Measurements from ENCODE around the gene CARS1. TPM values are rescaled to one million over a fixed set of nuclear protein-coding genes. Genes with fewer than 3 reads are reported as not detected.

CARS1 gene
- total and polyA plus RNA-seq, 10 of the 15 experiments (the other 5 are each of a cell fraction or from before 2014, with no cell fraction given) = 7.8 to 60.6 (median 45.7) TPM

DNA sequence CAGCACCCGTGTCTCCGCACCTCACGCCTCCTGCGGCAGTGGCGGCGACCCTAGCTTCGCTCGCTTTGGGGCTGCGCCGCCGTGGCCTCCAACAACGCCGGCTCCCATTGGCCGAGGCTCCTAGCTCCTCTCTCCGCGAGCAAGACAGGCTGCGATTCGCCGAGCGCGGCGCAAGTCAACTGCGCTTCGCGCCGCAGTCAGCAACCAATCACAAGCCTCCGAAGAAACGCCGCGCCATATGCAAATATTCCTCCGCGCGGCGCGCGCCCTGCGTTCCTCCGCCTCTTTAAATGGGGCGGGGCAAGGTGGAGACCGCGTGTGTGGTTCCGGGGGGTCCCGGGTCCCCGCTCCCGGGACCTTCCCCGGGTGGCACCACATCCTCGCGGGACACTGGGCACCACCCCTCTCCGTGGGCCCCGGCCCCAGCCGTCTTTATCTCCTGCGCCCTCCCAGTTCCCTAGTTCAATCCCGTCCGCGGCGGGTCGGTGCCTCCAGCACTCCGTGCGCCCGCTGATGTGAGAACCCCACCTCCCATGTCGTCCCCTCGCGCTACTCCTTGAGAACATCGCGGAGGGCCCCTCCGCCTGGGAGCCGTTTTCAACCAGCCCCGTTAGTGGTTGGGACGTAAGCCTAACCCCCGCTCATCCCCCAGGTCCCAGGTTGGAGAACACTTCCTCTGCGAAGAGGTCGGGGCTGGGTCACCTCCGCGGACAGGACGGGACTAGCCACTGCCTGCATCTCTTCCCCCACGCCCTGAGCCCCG is 64.8 kb downstream of the CARS1 start, which contains the start of gene NAP1L4 (continued):
- no peak for TF ChIP-seq EP300 (IDR thresholded peaks at IDR 0.05; ENCODE audit: borderline replicate concordance in 1 of 2, control insufficient read depth in 1 of 2, low read depth in 2 of 2, low read length in 2 of 2)
- peak; percentile 82 for TF ChIP-seq CHD2 (IDR thresholded peaks at IDR 0.05; ENCODE audit: borderline replicate concordance, low read depth, low read length)
- TF ChIP-seq, protein P1, sequence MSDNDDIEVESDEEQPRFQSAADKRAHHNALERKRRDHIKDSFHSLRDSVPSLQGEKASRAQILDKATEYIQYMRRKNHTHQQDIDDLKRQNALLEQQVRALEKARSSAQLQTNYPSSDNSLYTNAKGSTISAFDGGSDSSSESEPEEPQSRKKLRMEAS (IDR thresholded peaks at IDR 0.05; ENCODE audit: low read depth, low read length) = peak; percentile 89
- no peak for TF ChIP-seq KAT2A (conservative IDR thresholded peaks at IDR 0.05; ENCODE audit: control insufficient read depth, low read depth, low read length)
- 0 out of 2 replicates have a peak, but pooled peaks have one; percentile 29 for TF ChIP-seq TCF12 (IDR thresholded peaks at IDR 0.05; ENCODE audit: low read depth, low read length)
- TF ChIP-seq HDAC2 (IDR thresholded peaks at IDR 0.05) = no peak
- TF ChIP-seq RAD51 (IDR thresholded peaks at IDR 0.05) = no peak
- TF ChIP-seq TAF1 (IDR thresholded peaks at IDR 0.05; ENCODE audit: borderline replicate concordance, low read depth, low read length) = peak; percentile 20; the same call in 1 of the 2 replicates
- TF ChIP-seq MTA2 (IDR thresholded peaks at IDR 0.05; ENCODE audit: low read depth) = peak; percentile 32; the same call in 1 of the 2 replicates
- TF ChIP-seq CHD1 (IDR thresholded peaks at IDR 0.05; ENCODE audit: low read depth, low read length) = no peak
- no peak; the same call in 1 of the 2 replicates for TF ChIP-seq NFYA (IDR thresholded peaks at IDR 0.05; ENCODE audit: borderline replicate concordance, low read depth, low read length)
- peak; percentile 76; the same call in 1 of the 2 replicates for TF ChIP-seq IRF3 (IDR thresholded peaks at IDR 0.05)
- TF ChIP-seq SMARCA5 (IDR thresholded peaks at IDR 0.05) = 0 out of 2 replicates have a peak, but pooled peaks have one; percentile 51
- TF ChIP-seq KLF5 (IDR thresholded peaks at IDR 0.05; ENCODE audit: partially characterized antibody) = no peak
- no peak for TF ChIP-seq ESRRA (IDR thresholded peaks at IDR 0.05; ENCODE audit: low read length)
- no peak for TF ChIP-seq ZNF24 (IDR thresholded peaks at IDR 0.05)
- no peak for TF ChIP-seq STAT1 (conservative IDR thresholded peaks at IDR 0.05)
- TF ChIP-seq HDAC6 (IDR thresholded peaks at IDR 0.05; ENCODE audit: unreplicated experiment) = no peak
- TF ChIP-seq, protein P2, sequence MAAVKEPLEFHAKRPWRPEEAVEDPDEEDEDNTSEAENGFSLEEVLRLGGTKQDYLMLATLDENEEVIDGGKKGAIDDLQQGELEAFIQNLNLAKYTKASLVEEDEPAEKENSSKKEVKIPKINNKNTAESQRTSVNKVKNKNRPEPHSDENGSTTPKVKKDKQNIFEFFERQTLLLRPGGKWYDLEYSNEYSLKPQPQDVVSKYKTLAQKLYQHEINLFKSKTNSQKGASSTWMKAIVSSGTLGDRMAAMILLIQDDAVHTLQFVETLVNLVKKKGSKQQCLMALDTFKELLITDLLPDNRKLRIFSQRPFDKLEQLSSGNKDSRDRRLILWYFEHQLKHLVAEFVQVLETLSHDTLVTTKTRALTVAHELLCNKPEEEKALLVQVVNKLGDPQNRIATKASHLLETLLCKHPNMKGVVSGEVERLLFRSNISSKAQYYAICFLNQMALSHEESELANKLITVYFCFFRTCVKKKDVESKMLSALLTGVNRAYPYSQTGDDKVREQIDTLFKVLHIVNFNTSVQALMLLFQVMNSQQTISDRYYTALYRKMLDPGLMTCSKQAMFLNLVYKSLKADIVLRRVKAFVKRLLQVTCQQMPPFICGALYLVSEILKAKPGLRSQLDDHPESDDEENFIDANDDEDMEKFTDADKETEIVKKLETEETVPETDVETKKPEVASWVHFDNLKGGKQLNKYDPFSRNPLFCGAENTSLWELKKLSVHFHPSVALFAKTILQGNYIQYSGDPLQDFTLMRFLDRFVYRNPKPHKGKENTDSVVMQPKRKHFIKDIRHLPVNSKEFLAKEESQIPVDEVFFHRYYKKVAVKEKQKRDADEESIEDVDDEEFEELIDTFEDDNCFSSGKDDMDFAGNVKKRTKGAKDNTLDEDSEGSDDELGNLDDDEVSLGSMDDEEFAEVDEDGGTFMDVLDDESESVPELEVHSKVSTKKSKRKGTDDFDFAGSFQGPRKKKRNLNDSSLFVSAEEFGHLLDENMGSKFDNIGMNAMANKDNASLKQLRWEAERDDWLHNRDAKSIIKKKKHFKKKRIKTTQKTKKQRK (IDR thresholded peaks at IDR 0.05; ENCODE audit: low read depth, low read length) = no peak
- peak; percentile 86 for TF ChIP-seq NFYB (IDR thresholded peaks at IDR 0.05; ENCODE audit: insufficient read depth, low read depth, low read length)
- TF ChIP-seq TBL1XR1 (IDR thresholded peaks at IDR 0.05; ENCODE audit: low read depth, low read length) = no peak
- TF ChIP-seq MXI1 (IDR thresholded peaks at IDR 0.05; ENCODE audit: low read depth, low read length) = peak; percentile 95
- no peak for TF ChIP-seq CEBPB (IDR thresholded peaks at IDR 0.05; ENCODE audit: borderline replicate concordance in 1 of 2, low read depth in 2 of 2, low read length in 2 of 2)

Data from GM12878 (cell line).